ENCODE measurements around the gene EIF4EBP2.

DNA sequence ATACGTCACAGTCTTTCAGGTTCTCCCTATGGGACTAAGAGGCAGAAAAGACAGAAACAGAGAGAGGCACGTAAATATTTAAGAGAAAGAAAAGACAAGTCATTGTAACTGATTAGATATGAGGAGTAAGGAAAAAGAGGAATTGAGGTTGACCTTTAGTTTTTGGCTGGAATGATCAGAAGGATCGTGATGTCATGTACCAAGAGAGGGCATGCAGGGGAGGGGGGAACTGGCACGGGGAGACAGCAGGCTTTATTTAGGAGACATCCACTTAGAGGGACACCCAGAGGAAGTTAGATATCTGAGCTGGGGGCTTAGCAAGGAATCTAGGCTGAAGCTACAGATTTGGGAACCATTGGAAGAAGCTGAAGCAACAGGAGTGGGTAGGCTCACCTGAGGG, 12.3 kb upstream of the EIF4EBP2 start:
- TF ChIP-seq, protein P1, sequence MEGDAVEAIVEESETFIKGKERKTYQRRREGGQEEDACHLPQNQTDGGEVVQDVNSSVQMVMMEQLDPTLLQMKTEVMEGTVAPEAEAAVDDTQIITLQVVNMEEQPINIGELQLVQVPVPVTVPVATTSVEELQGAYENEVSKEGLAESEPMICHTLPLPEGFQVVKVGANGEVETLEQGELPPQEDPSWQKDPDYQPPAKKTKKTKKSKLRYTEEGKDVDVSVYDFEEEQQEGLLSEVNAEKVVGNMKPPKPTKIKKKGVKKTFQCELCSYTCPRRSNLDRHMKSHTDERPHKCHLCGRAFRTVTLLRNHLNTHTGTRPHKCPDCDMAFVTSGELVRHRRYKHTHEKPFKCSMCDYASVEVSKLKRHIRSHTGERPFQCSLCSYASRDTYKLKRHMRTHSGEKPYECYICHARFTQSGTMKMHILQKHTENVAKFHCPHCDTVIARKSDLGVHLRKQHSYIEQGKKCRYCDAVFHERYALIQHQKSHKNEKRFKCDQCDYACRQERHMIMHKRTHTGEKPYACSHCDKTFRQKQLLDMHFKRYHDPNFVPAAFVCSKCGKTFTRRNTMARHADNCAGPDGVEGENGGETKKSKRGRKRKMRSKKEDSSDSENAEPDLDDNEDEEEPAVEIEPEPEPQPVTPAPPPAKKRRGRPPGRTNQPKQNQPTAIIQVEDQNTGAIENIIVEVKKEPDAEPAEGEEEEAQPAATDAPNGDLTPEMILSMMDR (conservative IDR thresholded peaks at IDR 0.05; ENCODE audit: low read depth, low read length), result no peak
- no peak for TF ChIP-seq EZH2 (IDR thresholded peaks at IDR 0.05; ENCODE audit: borderline replicate concordance, low read depth, low read length, poor library complexity, severe bottlenecking)

All from A673 (cell line).